Measurements from ENCODE around the gene ALKBH1. TPM values are rescaled to one million over a fixed set of nuclear protein-coding genes. Genes with fewer than 3 reads are reported as not detected.
"Not testable (repeated sequence)": the region's sequence is repeated elsewhere in the genome, so short reads cannot be mapped to it uniquely, and the experiment has no call there.

ALKBH1 gene
- total RNA-seq, 1 donor from 2014 or later = 15.2 TPM

DNA sequence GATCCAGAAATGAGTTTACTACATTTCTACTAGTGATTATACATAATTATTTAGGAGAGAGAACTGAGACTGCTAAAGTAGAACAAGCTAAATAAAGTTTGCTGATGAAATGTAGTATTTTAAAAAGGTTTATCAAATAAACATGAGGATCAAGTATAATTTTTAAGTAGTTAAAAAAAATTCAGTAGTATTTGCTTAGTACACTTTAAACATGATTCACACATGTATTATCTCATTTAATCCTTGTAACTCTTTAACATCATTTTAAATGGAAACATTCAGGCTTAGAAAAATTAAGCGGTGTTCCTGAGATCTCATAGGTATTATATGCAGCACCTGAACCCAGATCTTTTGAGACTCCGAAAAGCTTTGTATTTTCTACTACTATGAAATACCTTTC lies 44.4 kb upstream of the ALKBH1 start:
- Mint-ChIP-seq H3K27me3 (ENCODE audit: low read depth, unreplicated experiment) (no peaks in the 10 kb centered on the region), H3K4me1 (ENCODE audit: low read depth, unreplicated experiment) (peaks cover 1% of the 10 kb centered on the region), H3K4me3 (ENCODE audit: unreplicated experiment) (no peak overlapping the region), H3K36me3 (ENCODE audit: low read depth, unreplicated experiment) (peaks cover 12% of the 10 kb centered on the region), H3K27ac (ENCODE audit: unreplicated experiment) (no peak overlapping the region), H3K9me3 (ENCODE audit: unreplicated experiment) (no peaks in the 10 kb centered on the region)
- TF ChIP-seq, protein P1, sequence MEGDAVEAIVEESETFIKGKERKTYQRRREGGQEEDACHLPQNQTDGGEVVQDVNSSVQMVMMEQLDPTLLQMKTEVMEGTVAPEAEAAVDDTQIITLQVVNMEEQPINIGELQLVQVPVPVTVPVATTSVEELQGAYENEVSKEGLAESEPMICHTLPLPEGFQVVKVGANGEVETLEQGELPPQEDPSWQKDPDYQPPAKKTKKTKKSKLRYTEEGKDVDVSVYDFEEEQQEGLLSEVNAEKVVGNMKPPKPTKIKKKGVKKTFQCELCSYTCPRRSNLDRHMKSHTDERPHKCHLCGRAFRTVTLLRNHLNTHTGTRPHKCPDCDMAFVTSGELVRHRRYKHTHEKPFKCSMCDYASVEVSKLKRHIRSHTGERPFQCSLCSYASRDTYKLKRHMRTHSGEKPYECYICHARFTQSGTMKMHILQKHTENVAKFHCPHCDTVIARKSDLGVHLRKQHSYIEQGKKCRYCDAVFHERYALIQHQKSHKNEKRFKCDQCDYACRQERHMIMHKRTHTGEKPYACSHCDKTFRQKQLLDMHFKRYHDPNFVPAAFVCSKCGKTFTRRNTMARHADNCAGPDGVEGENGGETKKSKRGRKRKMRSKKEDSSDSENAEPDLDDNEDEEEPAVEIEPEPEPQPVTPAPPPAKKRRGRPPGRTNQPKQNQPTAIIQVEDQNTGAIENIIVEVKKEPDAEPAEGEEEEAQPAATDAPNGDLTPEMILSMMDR (IDR thresholded peaks at IDR 0.05; ENCODE audit: insufficient read depth, low read depth, low read length) = no peak
- TF ChIP-seq EZH2 (IDR thresholded peaks at IDR 0.05; ENCODE audit: insufficient read depth, low read length) = no peak
- no peak for DNase-seq (ENCODE audit: low read depth)
- Histone ChIP-seq H4K20me1 (ENCODE audit: insufficient read depth, low read length) (peaks cover 42% of the 10 kb centered on the region), H3K27me3 (ENCODE audit: insufficient read depth, low read length) (no peaks in the 10 kb centered on the region), H3K4me1 (ENCODE audit: insufficient read depth, low read length) (no peaks in the 10 kb centered on the region), H3K9ac (ENCODE audit: low read length) (no peak overlapping the region), H3K27ac (ENCODE audit: low read depth, low read length) (no peak overlapping the region), H3K4me3 (ENCODE audit: insufficient read depth, low read depth, low read length) (no peak overlapping the region), H2AFZ (ENCODE audit: low read depth, low read length) (no peak overlapping the region), H3K9me3 (ENCODE audit: insufficient read depth, low read depth, low read length) (no peaks in the 10 kb centered on the region), H3K79me2 (ENCODE audit: insufficient read depth, low read length) (peaks cover 56% of the 10 kb centered on the region), H3K4me2 (ENCODE audit: low read length) (no peak overlapping the region), H3K36me3 (ENCODE audit: insufficient read depth, low read length) (peaks cover 41% of the 10 kb centered on the region)
- FAIRE-seq = no peak

DNA sequence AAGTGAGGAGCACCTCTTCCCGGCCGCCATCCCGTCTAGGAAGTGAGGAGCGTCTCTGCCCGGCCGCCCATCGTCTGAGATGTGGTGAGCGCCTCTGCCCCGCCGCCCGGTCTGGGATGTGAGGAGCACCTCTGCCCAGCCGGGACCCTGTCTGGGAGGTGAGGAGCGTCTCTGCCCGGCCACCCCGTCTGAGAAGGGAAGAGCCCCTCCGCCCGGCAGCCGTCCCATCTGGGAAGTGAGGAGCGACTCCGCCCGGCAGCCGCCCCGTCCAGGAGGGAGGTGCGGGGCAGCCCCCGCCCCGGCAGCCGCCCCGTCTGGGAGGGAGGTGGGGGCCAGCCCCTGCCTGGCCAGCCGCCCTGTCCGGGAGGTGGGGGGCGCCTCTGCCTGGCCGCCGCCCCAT lies 39.6 kb upstream of the ALKBH1 start:
- peaks cover 11% of the 10 kb centered on the region for H3K36me3 Mint-ChIP-seq (ENCODE audit: low read depth, unreplicated experiment)
- H3K27ac Mint-ChIP-seq (ENCODE audit: unreplicated experiment); H3K4me3 Mint-ChIP-seq (ENCODE audit: unreplicated experiment); H3K4me1 ChIP-seq (ENCODE audit: insufficient read depth, low read length); FAIRE-seq; H3K4me3 ChIP-seq (ENCODE audit: insufficient read depth, low read depth, low read length); DNase-seq (ENCODE audit: low read depth); H3K4me2 ChIP-seq (ENCODE audit: low read length); H3K9ac ChIP-seq (ENCODE audit: low read length); H3K27me3 ChIP-seq (ENCODE audit: insufficient read depth, low read length); H2AFZ ChIP-seq (ENCODE audit: low read depth, low read length); H3K27me3 Mint-ChIP-seq (ENCODE audit: low read depth, unreplicated experiment); H3K4me1 Mint-ChIP-seq (ENCODE audit: low read depth, unreplicated experiment); H3K27ac ChIP-seq (ENCODE audit: low read depth, low read length); H3K9me3 Mint-ChIP-seq (ENCODE audit: unreplicated experiment); H3K9me3 ChIP-seq (ENCODE audit: insufficient read depth, low read depth, low read length): not testable (repeated sequence)
- H3K79me2 ChIP-seq (ENCODE audit: insufficient read depth, low read length) = peaks cover 23% of the 10 kb centered on the region
- peaks cover 28% of the 10 kb centered on the region for H4K20me1 ChIP-seq (ENCODE audit: insufficient read depth, low read length)
- peaks cover 39% of the 10 kb centered on the region for H3K36me3 ChIP-seq (ENCODE audit: insufficient read depth, low read length)

DNA sequence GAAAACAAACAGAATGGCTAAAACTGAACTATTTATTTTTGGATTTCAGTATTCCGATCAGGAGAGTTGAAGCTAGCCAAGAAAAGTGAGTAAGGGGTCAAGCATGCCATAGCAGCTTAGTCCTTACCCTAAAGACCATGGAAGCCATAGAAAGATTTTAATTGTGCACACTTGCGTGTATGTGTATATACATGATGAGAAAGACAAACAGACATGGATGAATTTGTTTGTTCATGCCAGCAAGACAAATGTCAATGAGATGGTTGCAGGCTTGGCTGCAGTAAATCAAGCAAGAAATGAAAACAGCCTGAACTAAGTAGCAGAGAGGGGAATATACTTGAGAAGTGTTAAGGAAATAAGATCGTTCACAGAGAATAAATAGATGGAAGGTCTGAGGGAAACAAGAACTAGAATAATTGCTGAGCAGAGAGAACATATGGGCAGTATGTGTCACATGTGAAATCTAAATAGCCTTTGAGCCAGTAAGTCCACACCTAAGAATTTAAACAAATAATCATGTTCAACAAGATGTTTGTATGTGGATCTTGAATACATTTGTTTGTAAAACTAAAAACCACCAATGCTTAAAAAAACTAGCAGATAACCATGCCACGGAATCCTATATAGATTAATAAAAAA lies 38.4 kb upstream of the ALKBH1 start:
- no peak overlapping the region for H3K27ac Mint-ChIP-seq (ENCODE audit: unreplicated experiment)
- H3K9me3 ChIP-seq (ENCODE audit: insufficient read depth, low read depth, low read length) = no peaks in the 10 kb centered on the region
- TF ChIP-seq EZH2 (IDR thresholded peaks at IDR 0.05; ENCODE audit: insufficient read depth, low read length) = no peak
- TF ChIP-seq, protein P1 (IDR thresholded peaks at IDR 0.05; ENCODE audit: insufficient read depth, low read depth, low read length) = no peak
- no peak overlapping the region for H3K4me3 ChIP-seq (ENCODE audit: insufficient read depth, low read depth, low read length)
- no peak overlapping the region for H3K4me3 Mint-ChIP-seq (ENCODE audit: unreplicated experiment)
- H3K27me3 ChIP-seq (ENCODE audit: insufficient read depth, low read length) = no peaks in the 10 kb centered on the region
- H3K36me3 Mint-ChIP-seq (ENCODE audit: low read depth, unreplicated experiment) = peaks cover 11% of the 10 kb centered on the region
- peaks cover 35% of the 10 kb centered on the region for H3K36me3 ChIP-seq (ENCODE audit: insufficient read depth, low read length)
- no peaks in the 10 kb centered on the region for H3K4me1 ChIP-seq (ENCODE audit: insufficient read depth, low read length)
- no peak overlapping the region for H3K9ac ChIP-seq (ENCODE audit: low read length)
- DNase-seq (ENCODE audit: low read depth) = no peak
- H3K27ac ChIP-seq (ENCODE audit: low read depth, low read length) = no peak overlapping the region
- peaks cover 32% of the 10 kb centered on the region for H4K20me1 ChIP-seq (ENCODE audit: insufficient read depth, low read length)
- H3K79me2 ChIP-seq (ENCODE audit: insufficient read depth, low read length) = peaks cover 19% of the 10 kb centered on the region
- H3K4me2 ChIP-seq (ENCODE audit: low read length) = no peak overlapping the region
- no peak overlapping the region for H2AFZ ChIP-seq (ENCODE audit: low read depth, low read length)
- FAIRE-seq = no peak
- no peaks in the 10 kb centered on the region for H3K4me1 Mint-ChIP-seq (ENCODE audit: low read depth, unreplicated experiment)
- H3K27me3 Mint-ChIP-seq (ENCODE audit: low read depth, unreplicated experiment) = no peaks in the 10 kb centered on the region
- no peaks in the 10 kb centered on the region for H3K9me3 Mint-ChIP-seq (ENCODE audit: unreplicated experiment)
